HG03025 (cell line): ENCODE results near the gene CTNNA3.

Source experiments
- ATAC-seq: cut with Tn5 transposase; IDR thresholded peaks from one replicate; pipeline ENCODE4 v1.9.1; 2021; ENCODE audit warnings: mild to moderate bottlenecking, moderate library complexity; ENCODE audit not compliant: unreplicated experiment, low FRiP score

The CTNNA3 gene

DNA sequence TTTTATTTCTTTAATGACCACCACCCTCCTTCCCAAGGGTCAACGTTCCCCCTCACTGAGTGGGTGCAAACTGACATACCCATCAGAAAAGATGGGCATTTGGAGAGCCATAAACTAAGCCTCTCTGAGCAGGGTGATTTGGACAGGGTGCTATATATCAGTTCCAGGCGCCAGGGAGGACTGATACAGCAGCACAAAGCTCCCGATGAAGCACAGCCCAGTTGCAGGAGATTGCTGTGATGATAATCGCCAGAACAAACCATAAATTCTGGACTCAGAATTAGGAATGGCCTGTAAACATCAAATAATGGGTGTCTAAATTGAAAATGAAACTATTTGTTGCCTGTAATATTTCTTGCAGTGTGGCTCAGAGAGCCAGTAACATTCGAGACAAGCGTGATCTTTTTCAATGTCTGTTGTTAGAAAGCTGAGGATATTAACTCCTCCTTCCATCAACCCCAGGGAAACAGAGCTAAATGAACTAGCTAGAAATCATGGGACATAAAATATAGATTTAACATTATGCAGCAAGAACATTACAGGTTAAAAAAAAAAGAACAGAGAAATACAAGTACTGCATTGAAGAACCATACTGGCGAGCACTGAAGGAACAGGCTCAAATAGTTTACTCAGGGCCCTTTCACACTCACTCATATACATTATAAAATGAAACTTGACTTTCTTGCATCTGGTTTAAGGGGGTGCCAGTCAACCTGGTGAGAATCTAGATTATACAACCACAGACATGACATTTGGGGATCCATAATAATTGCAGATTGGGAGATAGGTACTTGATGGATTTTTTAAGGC lies 907.6 kb downstream of the CTNNA3 start:
- no peak for ATAC-seq

DNA sequence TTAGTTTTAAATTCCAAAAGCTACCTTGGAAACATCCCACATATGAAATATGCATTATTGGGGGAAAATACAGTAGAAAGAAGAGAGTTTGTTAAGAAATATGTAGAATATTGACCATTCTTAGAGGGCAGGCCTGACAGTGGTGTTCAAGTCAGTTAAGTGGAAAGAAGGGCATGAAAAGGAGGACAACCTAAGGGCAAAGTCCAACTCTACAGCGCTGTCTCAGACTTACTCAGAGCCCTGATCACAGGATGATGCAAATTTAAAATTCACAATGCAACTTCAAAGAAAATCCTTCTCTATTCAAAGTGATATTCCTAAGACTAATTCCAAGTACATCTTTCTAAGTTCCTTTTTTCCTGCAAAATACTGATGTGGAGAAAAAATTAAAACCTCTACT lies 909.3 kb downstream of the CTNNA3 start:
- ATAC-seq: no peak

GRCh38 chr10:66784770-66785169 lies 911.2 kb downstream of the CTNNA3 start:
- no peak for ATAC-seq

DNA sequence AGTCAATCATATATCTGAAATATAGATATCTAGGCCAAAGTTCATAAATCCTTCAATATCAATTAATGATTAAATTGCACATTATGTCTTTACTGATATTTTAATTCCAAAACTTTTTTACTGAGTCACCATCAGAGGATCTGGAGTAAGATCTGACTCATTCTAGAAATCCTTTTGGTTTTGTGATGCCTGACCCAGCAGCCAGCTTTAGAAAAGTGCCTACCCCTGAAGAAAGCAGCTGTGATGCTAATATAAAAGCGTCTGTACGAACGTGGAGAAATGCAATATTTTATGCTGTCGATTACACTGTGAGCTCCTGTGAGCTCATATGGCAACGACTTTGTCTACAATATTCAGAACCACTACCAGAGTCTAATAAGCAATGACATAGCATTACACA lies 912.7 kb downstream of the CTNNA3 start:
- ATAC-seq: no peak

- no peak for ATAC-seq
Measured at GRCh38 chr10:66782776-66783175, 913.2 kb downstream of the CTNNA3 start.

DNA sequence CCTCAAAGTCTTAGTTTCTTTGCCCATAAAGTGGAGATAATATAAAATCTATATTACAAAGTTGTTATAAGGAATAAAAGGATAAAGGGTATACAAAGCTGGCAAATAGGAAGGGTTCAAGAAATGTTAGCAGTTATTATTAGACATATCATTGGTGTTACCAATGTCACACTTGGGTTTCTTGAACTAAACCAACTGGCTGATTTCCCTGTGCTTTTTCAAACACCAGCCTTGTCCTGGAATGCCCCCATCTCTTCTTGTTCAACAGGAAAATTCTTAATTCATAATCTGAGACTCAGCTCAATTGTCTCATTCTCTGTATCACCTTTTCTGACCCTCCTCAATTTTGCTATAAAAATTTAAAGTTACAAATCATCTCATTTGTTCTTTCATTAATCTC lies 913.9 kb downstream of the CTNNA3 start:
- no peak for ATAC-seq

DNA sequence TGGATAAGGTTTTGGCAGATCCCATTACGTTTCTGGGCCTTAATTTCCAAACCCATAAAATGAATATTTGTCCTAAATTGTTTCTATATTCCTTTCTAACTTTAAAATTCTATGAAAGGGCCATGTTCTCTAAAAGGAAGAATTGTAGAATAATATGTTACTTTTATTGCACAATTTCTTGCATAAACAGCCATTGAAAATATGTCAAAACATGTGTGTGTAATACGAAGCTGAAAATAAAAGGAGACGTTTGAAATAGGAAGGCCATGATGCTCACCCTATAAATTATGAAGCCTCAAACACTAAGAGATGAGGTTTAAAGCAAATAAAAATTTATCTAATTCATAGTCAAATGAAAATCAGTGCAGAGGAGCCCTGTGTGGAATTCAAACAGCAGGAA lies 915.2 kb downstream of the CTNNA3 start:
- no peak for ATAC-seq

DNA sequence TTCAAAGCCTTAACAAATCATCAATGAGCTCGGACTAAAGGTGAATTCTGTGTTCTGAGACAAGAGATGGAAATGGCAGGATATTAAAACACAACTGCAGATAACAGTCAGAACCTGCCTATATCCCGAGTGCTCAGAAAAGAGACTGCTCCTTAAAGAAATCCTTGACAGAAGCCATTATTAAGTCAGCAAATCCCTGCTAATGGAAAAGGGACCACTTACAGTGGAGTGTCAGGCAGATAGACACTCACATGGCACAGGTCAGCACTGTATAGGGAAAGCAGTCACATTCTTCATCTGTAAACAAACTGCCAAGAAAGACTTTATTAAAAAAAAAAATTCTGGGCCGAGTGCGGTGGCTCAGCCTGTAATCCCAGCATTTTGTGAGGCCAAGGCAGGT lies 917.6 kb downstream of the CTNNA3 start:
- ATAC-seq: no peak

DNA sequence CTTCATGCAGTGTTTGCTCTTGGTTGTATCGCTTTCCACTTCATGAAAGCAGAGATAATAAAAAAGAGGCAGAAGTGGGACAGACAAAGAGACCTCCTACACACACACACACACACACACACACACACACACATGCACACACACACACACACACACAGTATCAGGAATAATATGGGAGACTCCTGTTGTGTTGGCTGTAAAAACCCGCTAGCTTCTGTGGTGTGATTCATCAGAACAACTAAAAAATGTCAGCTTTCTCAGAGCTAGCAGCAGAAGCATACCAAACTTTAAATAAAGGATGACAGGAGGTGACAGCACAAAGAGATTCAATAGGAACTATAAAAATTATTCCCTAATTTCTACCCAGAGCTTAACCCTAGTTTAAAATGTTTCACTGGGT lies 918.3 kb downstream of the CTNNA3 start:
- no peak for ATAC-seq

GRCh38 chr10:66773472-66773817 lies 922.5 kb downstream of the CTNNA3 start:
- no peak for ATAC-seq

- no peak for ATAC-seq
Measured at GRCh38 chr10:66772548-66773471, 923.2 kb downstream of the CTNNA3 start.

GRCh38 chr10:66767707-66768106 lies 928.3 kb downstream of the CTNNA3 start:
- no peak for ATAC-seq

DNA sequence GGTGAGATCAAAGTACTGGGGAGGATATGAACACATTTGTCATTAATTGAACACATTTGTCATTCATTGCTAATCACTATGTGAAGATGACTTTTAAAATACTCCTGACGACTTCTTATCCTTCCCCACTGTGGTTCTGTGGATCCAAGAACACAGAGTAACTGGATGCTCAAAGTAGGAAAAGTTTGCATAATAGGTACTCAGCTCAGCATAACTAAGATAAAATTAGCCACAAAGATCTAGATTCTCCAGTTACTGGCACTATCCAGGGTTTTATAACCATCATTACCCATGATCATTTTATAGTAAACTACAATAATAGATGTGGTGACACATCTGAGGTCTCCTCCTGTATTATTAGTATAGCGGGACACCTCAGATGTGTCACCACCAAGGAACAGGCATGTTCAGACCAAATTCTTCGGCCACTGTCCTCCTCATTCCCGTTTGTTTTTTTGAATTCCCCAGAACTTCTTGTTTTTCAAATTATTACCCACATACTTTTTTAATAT lies 933.7 kb downstream of the CTNNA3 start:
- ATAC-seq: no peak

DNA sequence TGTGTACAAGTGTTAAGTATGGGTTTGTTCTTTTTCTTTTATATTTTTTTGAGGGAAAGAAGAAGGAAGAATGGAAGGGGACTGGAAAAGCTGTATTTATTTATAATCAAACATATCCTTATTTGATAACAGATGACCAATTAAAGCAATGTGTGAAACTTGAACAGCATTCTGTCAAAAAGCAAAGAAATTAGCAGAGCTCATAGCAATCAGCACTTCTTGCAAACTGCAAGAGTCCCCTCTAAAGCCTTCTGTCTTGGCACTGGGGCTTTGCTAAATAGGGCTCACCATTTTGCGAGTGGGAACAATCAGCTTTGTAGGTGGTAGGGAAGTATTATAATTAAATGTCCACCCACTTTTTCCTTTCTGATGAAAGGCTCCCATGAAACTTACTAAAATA lies 935.1 kb downstream of the CTNNA3 start:
- no peak for ATAC-seq

GRCh38 chr10:66755474-66755873 lies 940.5 kb downstream of the CTNNA3 start:
- ATAC-seq: no peak

- no peak for ATAC-seq
Measured at GRCh38 chr10:66752714-66753113, 943.3 kb downstream of the CTNNA3 start.

GRCh38 chr10:66748217-66748616 lies 947.8 kb downstream of the CTNNA3 start:
- ATAC-seq: no peak

DNA sequence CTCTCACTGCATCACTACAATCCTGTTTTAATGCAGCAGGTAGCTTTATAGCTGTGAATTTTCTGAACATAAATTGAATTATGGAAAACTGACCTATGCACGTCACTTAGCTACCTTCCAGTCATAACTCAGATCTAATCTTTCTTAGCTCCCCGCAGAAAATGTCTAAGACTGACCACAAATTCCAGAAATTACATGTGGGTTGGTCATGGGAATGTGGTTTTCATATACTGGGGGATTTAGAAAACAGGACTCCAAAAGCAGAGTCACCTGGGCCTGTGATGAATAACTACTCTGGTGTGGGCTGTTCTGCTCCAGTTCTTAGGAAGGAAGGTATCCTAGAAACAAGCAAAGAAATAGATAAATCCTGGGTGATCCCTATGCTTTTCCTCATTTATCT lies 948.5 kb downstream of the CTNNA3 start:
- ATAC-seq: no peak

DNA sequence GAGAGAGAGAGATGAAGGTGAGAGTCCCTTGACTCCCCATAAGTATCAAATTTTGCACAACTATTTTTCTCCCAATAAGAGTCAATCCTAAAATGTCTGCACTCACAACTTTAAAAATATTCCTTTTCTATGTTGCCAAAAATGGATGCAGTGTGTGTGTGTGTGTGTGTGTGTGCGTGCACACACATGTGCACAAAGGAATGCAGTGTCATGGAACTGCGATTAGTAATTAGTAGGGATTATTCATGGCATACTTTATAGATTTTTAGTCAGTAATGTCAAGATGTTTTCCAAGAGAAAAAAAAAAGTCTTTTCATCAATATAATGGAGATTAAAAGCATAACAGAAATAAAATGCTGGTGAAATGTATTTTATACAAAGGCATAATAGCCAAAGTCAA lies 949.3 kb downstream of the CTNNA3 start:
- ATAC-seq: no peak

DNA sequence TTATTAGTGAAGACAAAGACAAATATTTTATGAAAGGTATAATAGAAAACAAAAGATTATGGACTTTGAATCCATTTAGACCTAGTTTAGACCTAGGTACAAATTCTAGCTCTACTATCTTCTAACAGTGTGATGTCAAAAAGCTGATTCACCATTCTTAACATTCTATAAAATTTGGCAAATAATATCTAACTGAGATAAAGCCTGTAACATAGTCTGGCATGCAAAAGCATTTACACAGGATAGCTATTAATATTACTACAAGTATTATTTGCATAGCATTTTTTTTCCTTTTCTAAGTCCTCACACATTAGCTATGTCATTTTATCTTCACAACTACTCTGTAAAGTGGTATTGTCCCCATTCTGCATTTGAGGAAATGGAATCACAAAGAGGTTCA lies 949.7 kb downstream of the CTNNA3 start:
- no peak for ATAC-seq

DNA sequence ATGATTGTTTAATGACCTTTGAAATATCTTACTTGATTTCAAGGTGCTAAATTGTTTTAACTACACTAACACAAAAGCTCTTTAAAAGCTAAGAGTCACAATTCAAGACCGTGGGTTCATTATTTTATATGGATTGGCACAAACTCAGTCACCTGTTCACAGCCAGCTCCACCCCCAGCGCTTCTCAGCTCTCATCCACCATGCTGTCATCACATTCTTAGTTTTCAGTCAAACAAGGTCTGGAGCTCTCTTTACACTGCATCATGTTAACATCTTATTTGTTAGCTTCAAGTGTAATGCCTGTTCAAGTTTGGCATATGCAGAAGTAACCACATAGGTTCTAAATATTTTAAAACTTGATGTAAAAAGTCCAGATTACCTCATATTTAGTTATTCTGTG lies 951.1 kb downstream of the CTNNA3 start:
- no peak for ATAC-seq

GRCh38 chr10:66737241-66737640 lies 958.8 kb downstream of the CTNNA3 start:
- ATAC-seq: no peak
